ENCODE data around the gene SCAMP2.
"Not testable (repeated sequence)": the region's sequence is repeated elsewhere in the genome, so short reads cannot be mapped to it uniquely, and the experiment has no call there.

Gene SCAMP2

DNA sequence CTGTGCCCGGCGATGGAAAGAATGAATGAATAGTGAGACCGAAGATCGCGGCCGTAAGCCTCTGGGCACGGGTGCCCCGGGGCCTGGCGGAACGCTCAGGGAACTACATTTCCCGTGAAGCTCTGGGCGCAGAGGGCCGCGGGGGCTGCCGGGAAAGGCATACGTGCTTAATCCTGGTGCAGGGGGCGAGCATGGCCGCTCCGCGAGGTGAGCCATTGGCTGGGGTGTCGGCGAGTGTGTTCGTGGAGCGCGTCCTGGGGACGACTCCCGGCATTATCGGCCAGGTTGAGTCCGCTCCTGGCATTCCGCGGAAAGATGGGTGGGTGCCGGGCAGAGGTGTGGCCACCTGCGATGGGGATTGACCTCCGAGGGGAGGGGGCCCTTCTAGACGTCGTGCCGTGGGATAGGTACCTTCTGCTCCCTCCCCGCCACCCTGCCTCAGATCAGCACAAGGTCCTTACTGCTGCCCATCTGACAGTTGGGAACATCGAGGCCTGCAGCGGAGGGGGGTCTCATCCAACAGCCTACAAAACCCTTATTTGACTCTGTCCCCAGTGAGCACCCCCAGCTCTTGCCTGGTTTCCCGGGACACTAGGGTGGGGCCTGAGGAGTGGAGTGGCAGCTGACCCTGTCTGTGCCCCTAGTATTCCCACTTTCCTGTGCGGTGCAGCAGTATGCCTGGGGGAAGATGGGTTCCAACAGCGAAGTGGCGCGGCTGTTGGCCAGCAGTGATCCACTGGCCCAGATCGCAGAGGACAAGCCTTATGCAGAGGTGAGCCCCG lies 16.9 kb upstream of the SCAMP2 start, which contains the start of gene MPI:
Gene MPI (plus strand): TSS at position 160 of the 782 bp plus-strand sequence. CDS start 32 bp downstream, at position 192.
- peak; percentile 22 for DNase-seq

- no peak for DNase-seq
Measured at GRCh38 chr15:74889390-74889882, 16.3 kb upstream of the SCAMP2 start.

DNA sequence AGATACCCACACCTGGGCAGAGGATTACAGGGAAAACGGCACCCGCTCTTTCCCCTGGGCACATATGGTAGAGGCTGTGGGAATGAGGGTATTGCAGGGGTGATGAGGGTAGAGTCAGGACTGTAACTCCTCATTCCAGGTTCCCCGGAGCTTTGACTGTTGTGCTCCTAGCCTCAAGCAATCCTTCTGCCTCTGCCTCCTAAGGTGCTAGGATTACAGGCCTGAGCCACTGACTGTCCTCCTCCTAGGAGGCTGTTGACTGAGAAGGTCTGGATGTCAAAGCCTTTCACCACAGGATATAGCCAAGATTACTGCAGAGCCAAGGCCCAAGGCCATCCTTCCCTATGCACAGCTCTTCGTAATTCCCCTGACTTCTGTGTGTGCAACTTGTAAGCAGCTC lies 15.6 kb upstream of the SCAMP2 start:
- no peak for DNase-seq

GRCh38 chr15:74887537-74888193 lies 14.5 kb upstream of the SCAMP2 start:
- DNase-seq = not testable (repeated sequence)

DNA sequence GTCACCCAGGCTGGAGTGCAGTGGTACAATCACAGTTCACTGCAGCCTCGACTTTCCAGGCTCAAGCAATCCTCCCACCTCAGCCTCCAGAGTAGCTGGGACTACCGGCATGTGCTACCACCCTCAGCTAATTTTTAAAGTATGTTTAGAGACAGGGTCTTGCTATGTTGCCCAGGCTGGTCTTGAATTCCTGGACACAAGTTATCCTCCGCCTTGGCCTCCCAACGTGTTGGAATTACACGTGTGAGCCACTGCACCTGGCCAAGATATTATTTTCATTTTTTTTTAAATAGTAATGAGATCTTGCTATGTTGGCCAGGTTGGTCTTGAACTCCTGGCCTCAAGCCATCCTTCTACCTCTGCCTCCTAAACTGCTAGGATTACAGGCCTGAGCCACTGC lies 12.3 kb upstream of the SCAMP2 start:
- DNase-seq = no peak

- no peak for DNase-seq
Measured at GRCh38 chr15:74884428-74885223, 11.5 kb upstream of the SCAMP2 start.

DNA sequence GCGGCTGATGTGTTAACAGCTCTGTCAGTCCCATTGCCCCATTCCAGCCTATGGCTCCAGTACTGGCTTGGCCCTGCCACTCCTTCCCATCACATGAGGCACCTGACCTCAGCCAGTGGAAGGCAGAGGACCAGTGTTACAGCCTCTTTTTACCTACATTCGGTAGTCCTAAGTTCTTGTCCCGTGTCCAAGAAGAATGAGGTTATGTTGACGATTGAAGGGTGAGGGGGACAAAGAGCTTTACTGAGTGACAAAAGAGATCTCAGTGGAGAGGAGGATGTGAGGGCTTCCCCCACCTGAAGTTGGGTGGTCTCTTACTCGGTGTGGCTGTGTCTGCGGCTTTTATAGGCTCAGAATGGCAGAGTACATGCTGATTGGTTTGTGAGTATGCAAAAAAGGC lies 9.4 kb upstream of the SCAMP2 start:
- DNase-seq = no peak

- DNase-seq = no peak
Measured at GRCh38 chr15:74878273-74878672, 5.1 kb upstream of the SCAMP2 start.

DNA sequence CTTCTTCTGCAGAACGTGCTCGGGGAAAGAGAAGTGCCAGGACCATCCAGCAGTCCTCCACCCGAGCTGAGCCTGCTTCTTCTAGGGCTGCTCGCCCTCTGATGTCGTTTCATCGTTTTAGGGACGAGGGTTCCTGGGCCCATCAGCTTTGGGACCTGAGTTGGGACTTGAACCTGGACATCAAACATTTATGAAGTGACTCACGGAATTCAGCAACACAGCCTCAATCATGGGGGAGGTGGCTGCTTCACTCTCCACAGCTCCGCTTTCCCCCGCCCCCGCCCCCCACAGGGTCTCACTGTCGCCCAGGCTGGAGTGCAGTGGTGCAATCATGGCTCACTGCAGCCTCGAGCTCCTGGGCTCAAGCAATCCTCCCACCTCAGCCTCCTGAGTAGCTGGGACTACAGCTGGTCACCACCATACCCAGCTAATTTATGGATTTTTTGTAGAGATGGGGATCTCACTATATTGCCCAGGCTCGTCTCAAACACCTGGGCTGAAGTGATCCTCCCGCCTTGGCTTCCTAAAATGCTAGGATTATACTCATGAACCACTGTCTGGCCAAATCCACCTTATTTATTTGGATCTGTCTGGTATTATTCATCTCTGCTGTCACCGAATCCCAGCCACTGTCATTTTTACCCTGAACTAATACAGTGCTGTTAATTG lies 725 bp upstream of the SCAMP2 start:
- no peak for DNase-seq

GRCh38 chr15:74872702-74873035 lies 496 bp downstream of the SCAMP2 start:
- DNase-seq = no peak

DNA sequence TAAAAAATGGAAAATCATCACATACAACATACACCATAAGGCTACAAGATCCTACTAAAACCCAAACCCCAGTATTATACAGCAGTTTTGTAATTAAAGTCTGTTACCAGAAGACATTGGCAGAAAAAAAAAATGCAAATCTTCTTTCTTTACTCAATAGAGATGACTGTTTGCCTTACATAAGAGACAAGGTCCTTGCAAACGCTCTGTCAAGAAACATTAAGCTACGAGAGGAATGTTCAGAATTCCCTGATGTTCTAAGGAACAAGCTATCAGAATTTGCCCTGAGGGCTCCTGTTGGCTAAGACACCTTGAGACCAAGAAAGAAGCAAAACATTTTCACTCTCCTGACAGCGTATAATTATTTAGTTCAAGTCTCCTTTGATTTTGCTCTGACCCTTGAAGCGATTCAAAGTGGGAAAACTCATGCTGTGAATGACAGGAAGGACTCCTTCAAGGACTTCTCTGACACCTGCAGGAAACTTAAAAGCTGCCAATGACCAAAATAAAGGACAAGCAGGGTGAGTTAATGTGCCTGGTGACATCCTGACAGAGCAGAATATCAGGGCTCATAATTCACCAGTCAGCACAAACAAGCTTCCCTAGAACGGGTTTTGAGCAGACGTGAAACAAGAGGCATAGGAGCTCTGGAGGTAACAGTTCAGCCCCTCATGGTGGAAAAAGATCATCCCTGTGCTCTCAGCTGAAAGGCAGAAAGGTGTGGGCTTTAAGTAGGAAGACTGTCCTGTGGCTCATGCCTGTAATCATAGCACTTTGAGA lies 2.5 kb downstream of the SCAMP2 start:
- DNase-seq = no peak

DNA sequence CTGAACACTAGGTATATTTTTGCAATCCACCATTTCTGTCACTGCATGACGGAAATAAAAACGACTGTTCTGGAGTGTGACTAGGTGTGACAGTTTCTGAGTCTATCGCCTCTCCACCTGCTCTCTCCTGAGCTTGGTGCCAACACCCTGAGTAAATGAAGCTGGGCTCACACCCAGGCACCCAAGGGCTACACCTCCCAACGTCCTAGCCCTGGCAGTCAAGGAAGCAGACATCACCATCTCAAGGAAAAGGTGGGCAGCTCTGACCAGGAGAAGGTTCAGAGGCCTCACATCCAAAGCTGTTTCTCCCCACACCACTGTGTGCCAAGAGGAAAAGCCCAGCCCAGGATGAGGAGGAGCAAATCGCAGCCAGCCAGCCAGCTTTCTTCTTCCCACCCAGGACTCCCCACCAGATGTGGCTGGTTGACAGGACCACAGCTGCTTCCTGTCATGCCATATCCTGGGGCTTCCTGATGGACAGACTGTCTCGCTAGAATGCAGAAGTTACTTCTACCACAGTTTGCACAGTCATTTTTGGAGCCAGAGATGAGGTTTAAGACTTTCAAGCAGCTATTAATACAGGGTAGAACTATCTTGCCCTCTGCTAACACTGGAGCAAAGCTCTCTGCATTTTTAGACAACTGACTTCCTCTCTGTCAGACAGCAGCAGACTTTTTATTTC lies 3.3 kb downstream of the SCAMP2 start:
- DNase-seq = no peak

GRCh38 chr15:74869372-74869725 lies 3.8 kb downstream of the SCAMP2 start:
- no peak for DNase-seq

- DNase-seq = no peak
Measured at GRCh38 chr15:74868059-74868458, 5.1 kb downstream of the SCAMP2 start.

- DNase-seq = no peak
Measured at GRCh38 chr15:74867466-74868038, 5.6 kb downstream of the SCAMP2 start.

- no peak for DNase-seq
Measured at GRCh38 chr15:74866090-74866489, 7.1 kb downstream of the SCAMP2 start.

- no peak for DNase-seq
Measured at GRCh38 chr15:74865316-74865715, 7.8 kb downstream of the SCAMP2 start.

DNA sequence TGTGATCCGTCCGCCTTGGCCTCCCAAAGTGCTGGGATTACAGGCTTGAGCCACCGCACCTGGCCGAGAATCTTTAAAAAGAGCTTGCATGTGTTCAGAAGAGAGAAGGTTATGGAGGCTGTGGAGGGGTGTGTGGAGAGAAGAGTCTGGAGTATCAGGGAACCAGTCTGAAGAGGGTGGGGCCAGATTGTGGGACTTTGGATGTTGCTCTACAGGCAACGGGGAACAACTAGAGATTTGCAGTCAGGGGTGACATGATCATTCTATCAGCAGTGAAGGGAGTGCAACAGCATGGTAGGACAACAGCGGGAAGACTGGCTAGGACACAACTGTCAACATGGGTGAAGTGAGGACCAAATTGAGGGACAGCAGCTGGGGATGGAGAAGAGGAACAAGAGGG lies 8.9 kb downstream of the SCAMP2 start:
- DNase-seq = no peak

DNA sequence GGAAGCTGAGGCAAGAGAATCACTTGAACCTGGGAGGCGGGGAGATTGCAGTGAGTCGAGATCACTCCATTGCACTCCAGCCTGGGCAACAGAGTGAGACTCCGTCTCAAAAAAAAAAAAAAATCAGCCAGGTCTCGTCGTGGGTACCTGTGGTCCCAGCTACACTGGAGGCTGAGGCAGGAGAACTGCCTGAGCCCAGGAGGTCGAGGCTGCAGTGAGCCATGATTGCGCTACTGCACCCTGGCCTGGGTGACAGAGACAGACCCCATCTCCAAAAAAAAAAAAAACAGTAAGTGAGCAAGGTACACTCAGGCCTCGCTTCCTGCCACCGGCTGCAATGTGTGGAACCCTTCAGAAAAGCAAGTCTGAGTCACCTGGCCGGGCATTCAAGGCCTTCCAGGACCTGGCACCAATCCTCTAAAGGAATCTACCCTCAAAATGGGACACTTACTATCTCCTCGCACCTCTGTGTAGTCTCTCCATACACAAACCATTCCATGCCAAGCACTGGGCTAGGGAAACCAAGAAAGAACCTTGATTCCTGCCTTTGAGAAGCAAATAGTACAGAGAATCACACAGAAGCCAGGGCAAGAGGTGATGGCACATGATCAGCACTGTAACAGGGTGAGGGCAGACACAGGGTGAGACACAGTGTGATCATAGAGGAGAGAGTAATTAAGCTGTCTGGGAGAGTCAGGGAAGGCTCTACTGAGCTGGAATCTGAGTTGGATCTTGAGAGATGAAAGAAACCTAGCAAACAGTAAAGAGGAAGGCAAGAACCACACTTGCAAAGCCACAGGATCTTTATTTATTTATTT lies 9.7 kb downstream of the SCAMP2 start:
- no peak for DNase-seq

DNA sequence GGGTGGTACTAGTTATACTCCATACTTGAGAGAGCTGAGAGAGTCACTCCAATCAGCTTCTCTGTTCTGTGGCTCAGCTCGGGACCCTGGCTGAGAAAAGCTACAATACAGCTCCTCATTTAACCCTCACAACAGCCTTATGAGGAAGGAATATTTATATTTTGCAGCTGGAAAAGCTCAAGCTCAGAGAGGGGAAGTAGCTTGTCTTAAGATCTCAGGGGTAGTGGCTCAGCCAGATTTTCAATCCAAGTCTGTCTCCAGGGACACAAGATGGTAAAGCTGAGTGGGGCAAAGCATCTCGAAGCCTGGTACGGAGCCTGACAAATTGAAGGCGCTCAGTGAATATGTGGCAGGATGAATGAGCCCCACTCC lies 14.8 kb downstream of the SCAMP2 start:
- DNase-seq = no peak
